ENCODE data around the gene ABLIM3. TPM values are rescaled to one million over a fixed set of nuclear protein-coding genes. Genes with fewer than 3 reads are reported as not detected.

ABLIM3 gene
- total and polyA plus RNA-seq, 10 of the 15 experiments (the other 5 are each of a cell fraction or from before 2014, with no cell fraction given): 0.03 TPM; not detected in 9

GRCh38 chr5:149217096-149217802 is 76.0 kb downstream of the ABLIM3 start:
- in situ Hi-C loops (cut with MboI): no loop called here
- Histone ChIP-seq H3K79me2 (ENCODE audit: control insufficient read depth, insufficient read depth, low read length) (no peaks in the 10 kb centered on the region), H3K36me3 (ENCODE audit: control insufficient read depth in 2 of 2, insufficient read depth in 2 of 2, low read length in 1 of 2) (no peaks in the 10 kb centered on the region), H3K4me3 (no peak overlapping the region), H3K27ac (ENCODE audit: control insufficient read depth, insufficient read depth) (no peak overlapping the region), H4K20me1 (ENCODE audit: control insufficient read depth, insufficient read depth) (no peaks in the 10 kb centered on the region), H2AFZ (ENCODE audit: control insufficient read depth, low read depth, low read length) (no peak overlapping the region), H3K27me3 (replicated peaks in 1 of 2; ENCODE audit: control insufficient read depth in 2 of 2, insufficient read depth in 2 of 2, low read length in 1 of 2) (no peaks in the 10 kb centered on the region; a peak in 1 of 4 replicates), H3K9ac (ENCODE audit: control insufficient read depth, insufficient read depth, low read length) (no peak overlapping the region), H3K9me3 (replicated peaks; ENCODE audit: control insufficient read depth, insufficient read depth, low read length) (no peaks in the 10 kb centered on the region), H3K4me1 (ENCODE audit: control insufficient read depth, insufficient read depth, low read length) (no peaks in the 10 kb centered on the region), H3K4me2 (ENCODE audit: control insufficient read depth, insufficient read depth) (no peak overlapping the region)
- TF ChIP-seq CHD2 (IDR thresholded peaks at IDR 0.05; ENCODE audit: borderline replicate concordance, low read depth, low read length): no peak
- TF ChIP-seq MEF2B (IDR thresholded peaks at IDR 0.05; ENCODE audit: partially characterized antibody, poor library complexity, severe bottlenecking): no peak
- TF ChIP-seq E2F4 (IDR thresholded peaks at IDR 0.05; ENCODE audit: low read depth, low read length): no peak
- TF ChIP-seq IKZF2 (IDR thresholded peaks at IDR 0.05): no peak
- no peak for TF ChIP-seq MTA3 (IDR thresholded peaks at IDR 0.05; ENCODE audit: borderline replicate concordance, low read length)
- no peak for TF ChIP-seq ZZZ3 (IDR thresholded peaks at IDR 0.05; ENCODE audit: control insufficient read depth, insufficient read length, low read depth)
- TF ChIP-seq FOXK2 (IDR thresholded peaks at IDR 0.05): no peak
- TF ChIP-seq CBX3 (IDR thresholded peaks at IDR 0.05; ENCODE audit: borderline replicate concordance, low read depth): no peak
- no peak for TF ChIP-seq KAT2A (conservative IDR thresholded peaks at IDR 0.05; ENCODE audit: control insufficient read depth, low read depth, low read length)
- ChIA-PET SMC1A (ENCODE audit: uncharacterized antibody, unreplicated experiment) (no interaction called here), CTCF (no interaction called here), RAD21 (ENCODE audit: unreplicated experiment) (no interaction called here), POLR2A (no interaction called here)
- no TSS peak for BruUV-seq (replicated peaks)
- intact Hi-C loops (cut with micrococcal nuclease; ENCODE audit: unreplicated experiment): no loop called here
- WGBS (ENCODE audit: insufficient coverage, insufficient replicate concordance, low lambda C conversion rate, missing lambda C conversion rate): 42% methylated on average over 6 of the region's 6 CpGs
- FAIRE-seq (no peak), ATAC-seq (no peak), DNase-seq (ENCODE audit: low read depth, low spot score) (no peak)
